GM18526 (cell line): ENCODE measurements around the gene MUL1.

Experiments used
- POLR2A ChIP-seq: IDR thresholded peaks from 3 replicates; pipeline ENCODE4 v1.6.1; 2011; ENCODE audit not compliant: insufficient read length; ENCODE audit errors: extremely low read depth

The MUL1 gene

DNA sequence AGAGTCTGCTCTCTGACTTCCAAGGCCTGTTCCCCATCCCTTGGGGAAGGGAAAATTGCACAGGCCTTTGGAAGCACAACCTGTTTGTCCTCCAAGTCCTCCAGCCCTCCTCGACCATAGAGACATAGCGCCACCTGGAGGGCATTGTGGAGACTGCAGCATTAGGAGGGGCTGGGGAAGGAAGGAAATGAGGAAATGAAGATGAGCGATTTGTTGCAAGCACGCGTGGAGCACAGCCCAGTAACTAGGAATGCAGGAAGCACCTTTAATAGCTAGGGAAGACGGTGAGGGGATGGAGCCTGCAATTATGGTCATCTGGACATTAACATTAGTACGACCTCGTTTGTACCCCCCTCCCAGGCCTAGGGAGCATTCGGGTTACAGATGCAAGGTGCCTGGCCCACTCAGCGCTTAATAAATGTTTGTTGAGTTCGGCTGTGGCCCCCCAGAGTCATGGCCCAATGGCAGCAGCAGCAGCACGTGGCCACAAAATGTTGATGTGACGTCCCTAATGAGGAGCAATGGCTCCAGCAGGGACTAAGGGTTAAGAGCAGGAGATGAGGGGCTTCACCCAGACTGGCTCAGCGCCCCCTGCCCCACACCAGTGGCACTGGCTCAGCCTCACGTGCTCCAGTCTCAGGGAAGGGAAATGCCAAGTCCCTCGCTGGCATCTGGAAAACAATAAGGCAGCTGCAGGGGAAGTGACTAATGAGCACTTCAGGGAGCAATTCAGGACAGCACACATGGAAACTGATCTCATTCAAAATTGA is 13.9 kb downstream of the MUL1 start:
- TF ChIP-seq POLR2A: no peak

DNA sequence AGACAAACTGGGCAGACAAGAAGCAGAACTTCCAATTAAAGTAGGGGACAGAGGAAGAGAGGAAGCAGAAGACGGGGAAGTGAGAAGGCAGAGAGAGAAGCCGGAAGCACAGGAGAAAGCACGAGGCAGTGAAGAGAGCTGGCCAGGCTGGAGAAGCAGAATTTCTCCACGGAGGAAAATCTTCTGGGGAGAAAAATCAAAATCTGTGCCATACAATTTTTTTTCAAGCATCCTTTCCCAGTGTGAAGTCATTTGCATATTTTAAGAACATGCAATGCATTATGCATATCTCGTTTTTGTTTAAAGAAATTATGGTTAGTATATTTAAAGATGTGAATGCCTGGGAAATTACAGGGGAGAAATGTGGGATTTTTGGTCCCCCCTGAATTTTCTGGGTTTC is 14.6 kb downstream of the MUL1 start:
- TF ChIP-seq POLR2A: no peak

DNA sequence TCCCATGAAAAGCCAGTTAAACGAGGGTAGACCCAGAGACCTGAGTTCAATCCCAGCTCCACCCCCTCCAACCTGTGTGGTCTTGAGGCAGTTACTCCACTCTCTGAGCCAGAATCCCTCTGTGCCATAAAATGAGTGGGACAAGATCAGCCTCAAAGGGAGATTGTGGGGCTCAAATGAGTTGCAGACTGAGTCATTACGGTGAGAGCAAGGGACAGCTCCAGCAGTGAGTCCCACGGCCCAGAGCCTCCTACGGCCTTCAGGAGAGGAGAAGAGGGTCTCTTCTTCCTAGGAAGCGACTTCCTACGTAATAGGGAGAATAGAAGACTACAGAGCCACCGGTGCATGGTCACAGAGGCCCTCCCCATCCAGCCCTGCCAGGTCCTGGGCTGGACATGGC is 15.2 kb downstream of the MUL1 start:
- TF ChIP-seq POLR2A: no peak

DNA sequence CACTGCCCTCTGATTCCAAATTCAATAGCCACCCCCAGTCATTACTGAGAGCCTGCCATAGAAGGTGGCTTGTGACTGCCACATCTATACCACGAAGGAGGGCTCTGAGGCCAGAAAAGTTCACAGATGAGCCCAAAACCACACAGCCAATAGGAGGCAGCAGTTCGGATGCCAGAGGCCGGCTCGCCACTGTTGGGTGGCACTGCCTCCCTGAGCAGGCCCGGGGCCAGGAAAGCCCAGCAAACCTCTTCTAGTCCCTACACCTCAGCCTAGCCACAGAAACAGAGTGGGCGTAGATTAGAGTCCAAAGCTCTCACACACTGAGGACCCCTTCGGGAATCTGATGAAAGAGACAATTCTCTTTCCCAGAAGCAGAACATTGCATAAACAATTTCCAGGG is 16.1 kb downstream of the MUL1 start:
- no peak for TF ChIP-seq POLR2A

DNA sequence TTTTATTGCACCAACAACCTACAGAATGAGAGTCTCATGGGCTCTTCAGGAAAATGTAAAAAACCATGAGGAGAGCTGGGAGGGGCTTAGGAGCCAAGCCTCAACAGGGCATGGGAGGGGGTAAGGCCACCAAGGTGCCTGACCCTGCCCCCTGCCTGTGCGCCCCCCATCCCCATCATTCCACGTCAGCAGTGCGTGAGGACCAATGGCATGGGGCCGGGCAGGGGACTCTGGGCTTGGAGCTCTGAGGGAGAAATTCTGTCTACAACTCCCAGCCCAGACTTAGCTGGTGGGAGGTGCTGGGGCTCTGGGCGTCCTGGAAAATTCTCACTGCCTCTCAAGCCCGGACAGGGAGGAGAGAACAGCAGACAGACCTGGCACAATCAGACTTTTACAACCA is 16.8 kb downstream of the MUL1 start:
- TF ChIP-seq POLR2A: no peak

DNA sequence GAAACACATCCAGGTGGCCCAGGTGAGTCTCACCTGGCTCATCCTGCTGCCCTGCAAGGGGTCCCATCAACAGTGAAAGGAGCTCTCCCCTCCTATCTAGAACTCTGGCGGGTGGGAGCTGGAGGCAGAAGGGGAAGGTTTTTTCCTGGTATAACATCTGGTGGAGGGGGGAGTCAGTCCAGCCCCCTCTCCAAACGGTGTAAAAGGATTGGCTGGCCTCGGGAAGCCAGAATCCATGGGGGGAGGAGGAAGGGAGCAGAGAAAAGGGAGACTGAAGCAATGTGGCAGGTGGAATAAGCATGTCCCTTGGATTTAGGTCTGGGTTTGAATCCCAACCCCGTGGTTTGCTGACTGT is 20.7 kb downstream of the MUL1 start:
- no peak for TF ChIP-seq POLR2A

DNA sequence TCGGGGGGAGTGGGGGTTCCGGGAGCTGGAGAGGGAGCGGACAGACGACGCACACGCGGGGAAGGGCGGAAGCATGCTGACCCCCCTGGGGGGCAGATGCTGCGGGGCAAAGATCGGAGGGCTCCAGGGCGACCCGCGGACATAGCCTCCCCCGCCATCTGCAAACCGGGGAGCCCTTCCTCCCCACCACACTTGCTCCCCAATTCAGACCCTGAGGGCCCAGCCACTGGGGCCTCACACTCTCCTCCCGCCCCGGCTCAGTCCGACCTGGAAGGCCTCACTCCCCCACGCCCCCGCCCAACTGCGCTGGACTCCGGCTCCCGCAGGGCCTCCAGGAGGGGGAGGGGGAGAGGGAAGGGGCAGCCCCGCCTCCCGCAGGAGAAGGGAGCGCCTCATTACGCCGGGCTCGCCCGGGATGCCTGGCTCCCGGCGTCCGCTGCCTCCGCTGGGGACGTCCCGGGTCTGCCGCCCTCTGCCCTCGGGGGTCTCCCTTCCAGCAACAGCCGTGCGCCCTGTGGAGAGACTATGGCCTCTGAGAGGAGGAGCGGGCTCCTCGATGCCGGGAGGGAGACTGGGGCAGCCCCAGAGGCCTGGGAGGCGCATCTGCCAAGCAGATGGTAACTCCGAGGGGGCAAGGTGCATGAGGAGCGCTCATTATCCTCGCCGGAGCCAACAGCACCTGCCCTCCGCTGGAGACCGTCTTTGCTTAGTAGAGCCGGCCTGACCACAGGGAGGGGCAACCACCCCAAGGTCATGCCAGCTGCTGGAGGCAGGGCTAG is 21.3 kb downstream of the MUL1 start:
- TF ChIP-seq POLR2A: no peak

DNA sequence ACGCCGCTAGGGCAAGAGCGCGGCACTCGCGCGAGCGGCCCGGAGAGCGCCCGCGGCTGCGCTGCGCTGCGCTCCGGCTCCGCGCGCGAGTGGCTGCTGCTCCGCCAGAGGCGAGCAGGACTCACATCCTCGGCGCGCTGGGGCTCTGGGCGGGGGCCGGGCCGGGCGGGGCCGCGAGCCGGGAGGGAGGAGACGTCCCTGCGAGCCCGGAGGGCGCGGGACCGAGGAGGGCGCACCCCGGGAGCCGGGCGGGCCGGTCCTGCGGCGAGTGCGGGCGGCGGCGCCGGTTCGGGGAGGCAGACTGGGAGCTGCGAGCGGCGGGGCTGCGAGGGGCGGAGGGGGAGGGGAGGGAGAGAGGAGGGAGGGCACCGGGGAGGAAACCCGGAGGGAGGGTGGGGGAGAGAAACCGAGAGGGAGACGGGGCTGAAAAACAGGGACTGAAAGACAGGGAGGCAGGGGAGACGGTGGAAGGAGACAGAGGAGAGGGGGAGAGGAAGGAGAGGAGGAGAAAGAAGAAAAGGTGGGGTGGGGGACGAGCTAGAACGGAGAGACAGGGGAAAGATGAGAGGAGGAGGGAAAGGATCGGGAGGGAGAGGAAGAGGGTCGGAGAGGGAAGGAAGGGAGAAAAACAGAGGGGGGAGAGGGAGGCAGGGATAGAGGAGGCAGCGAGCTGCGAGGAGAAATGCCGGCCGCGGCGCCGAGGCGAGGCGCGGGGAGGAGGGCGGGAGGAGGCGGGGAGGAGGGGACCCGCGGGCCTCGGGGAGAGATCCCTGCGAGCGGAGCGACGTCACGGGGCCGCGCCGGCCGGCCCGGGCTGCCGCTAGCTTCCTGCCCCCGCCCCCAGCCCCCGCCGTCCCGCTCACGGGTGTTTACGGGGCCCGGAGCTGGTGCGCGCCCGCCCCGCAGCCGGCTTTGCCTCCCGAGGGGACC is 22.2 kb downstream of the MUL1 start, which contains the start of gene CAMK2N1:
CAMK2N1 (minus strand) TSS at position 684 of the 930 bp plus-strand sequence. CDS start 831 bp downstream, outside the sequence.
- no peak for TF ChIP-seq POLR2A

DNA sequence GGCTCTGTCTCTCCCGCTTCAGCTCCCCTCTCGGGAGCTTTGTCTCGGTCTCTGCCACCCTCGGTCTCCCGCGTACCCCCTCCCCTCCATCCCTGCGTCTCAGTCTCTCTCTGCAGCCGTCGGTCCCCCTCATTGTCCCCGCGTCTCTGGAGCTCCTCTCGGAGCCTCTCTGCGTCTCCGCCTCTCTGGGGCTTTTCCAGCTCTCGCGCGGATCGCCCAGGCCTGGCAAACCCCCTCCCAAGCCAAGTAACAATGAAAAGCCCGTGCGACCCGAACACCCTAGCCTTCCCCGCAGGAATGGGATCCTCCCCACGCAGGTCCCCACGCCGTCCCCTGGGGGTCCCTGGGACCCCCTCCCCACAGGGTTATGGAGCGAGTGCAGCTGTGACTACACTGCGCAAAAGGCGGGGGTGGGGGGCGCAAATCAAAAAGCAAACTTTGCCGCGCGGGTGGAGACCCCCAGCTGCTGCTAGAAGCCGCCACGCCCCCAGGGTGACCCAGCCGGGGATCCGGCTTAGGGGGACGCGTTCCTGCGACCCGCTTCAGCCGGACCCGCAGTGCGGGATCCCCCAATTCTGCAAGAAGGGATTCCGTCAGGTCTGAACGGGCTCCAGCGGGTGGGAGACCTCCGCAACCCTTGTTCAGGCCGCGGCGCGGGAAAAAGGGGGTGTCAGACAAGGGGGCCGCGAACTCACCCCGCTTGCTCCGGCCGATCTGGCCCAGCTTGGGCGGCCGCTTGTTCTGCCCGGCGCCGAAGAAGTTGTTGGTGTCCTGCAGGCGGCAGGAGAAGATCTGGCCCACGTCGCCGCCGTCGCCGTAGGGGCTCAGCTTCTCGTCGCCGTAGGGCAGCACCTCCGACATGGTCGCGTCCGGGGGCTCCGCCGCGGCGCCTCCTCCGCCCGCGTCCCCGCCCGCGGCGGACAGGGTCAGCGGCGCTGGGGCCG is 23.2 kb downstream of the MUL1 start:
- no peak for TF ChIP-seq POLR2A

DNA sequence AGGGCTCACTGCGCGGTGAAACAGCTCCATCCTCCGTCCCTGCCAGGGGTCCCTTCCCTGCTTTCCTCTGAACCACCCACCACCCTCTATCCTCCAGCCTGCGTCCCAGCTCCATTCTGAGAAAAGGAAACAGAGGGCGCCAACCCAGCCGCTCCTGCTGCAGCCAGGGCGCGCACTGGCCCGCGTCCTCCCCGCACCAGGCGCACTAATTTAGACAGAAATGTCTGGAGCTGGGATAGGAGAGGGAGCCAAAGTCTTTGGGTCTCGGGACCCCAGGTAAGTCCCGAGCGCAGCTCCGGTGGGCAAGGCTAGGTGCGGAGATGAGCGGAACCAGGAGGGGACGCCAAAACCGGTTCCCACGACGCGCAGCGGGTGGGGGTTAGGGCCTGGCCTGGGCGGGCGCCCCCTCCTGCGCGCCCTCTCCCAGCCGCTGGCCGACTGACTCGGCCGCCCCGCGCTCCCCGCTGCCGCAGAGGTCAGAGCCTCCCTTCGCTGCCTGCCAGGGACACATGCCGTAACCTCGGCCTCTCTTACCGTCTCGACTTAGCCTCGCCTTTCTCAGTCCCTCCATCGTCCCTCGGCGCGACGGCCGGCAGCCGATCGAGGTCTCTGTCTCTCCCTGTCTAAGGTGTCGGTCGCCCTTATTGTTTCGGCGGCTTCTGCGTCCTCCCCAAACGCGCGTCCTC is 24.0 kb downstream of the MUL1 start:
- no peak for TF ChIP-seq POLR2A

DNA sequence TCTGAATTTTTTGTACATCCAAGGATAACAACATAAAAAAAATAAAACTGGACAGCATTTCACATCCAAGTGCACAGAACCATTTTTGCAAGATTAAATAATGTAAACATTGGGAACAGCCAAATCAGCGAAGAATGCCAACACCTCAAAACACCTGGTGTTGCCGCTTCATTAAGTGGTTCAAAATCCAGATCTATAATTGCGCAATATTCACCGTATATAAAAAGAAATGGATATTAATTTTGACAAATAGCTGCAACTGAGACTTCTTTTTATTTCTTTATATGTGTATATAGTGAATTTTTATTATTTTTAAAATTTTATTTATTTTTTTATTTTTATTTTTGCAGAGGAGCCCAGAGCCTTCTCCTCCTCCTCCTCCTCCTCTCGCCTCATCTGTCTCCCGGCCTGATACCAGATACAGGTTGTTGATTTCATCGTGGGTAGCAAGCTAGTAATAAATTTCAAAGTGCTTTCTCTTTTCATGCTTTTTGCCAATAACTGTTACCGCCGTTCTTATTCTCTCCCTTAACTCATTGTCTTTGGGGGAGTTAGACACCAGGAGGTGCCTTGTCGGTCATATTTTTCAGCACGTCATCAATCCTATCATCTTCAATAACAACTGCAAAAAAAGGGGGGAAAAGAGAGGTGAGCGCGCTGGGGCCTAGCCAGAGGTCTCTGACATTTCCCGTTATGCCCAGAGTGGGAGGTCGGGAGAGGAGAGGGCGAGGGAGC is 24.7 kb downstream of the MUL1 start:
- TF ChIP-seq POLR2A: no peak

DNA sequence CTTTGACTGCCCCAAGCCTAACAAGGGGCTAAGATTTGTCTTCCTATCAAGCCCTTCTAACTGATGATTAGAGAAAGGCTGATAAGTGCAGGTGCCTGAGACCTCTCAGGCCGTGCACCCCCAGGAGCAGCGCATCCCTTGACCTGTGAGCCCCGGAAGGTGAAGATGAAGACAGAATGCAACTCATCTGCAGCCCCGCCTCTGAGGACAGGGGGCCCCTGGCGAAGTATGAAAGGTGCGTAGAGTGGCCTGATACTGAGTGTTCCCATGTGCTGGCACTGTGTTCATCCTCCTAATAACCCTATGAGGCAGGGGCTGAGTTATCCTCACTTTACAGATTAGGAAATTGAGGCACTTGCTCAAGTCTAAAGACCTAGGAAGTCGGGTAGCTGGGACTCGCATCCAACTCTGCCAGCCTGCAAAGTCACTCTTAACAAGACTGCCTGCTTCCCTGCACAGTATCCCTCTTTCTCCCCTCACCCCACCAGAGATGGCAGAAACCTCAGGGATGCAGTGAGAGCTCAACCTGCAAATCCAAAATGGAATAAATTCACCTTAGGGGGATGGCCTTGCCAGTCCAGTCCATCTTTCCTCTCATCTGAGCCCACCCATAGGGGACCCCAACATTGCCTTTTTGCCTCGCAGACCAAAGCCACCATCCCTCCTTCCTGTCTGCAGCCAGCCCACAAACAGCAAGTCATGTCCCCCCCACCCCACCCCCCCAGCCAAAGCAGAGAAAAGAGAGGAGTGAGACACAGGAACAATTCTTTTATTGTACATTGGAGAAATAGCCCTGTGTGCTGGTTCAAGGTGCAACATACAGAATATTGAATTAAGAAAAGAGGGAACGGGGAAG is 26.1 kb downstream of the MUL1 start:
- TF ChIP-seq POLR2A: no peak
